Kidney glomerular epithelial cell (primary cell): ENCODE data around the gene NOS1AP.

Source experiments
- DNase-seq: peaks from one replicate; lab custom pipeline; 2025; lab: John Stamatoyannopoulos, UW

Gene NOS1AP

GRCh38 chr1:162385702-162386101 is 316.2 kb downstream of the NOS1AP start:
- DNase-seq, result no peak

GRCh38 chr1:162386292-162387225 is 317.1 kb downstream of the NOS1AP start:
- DNase-seq, result no peak

- DNase-seq, result no peak
These were observed 318.0 kb downstream of the NOS1AP start for GRCh38 chr1:162387226-162388082.

GRCh38 chr1:162388083-162388594 is 318.6 kb downstream of the NOS1AP start:
- DNase-seq, result no peak

GRCh38 chr1:162388615-162389014 is 319.1 kb downstream of the NOS1AP start:
- no peak for DNase-seq

GRCh38 chr1:162389021-162389818 is 319.7 kb downstream of the NOS1AP start:
- DNase-seq, result peak; percentile 80

- no peak for DNase-seq
These were observed 320.5 kb downstream of the NOS1AP start for GRCh38 chr1:162389971-162390370.

- DNase-seq, result no peak
These were observed 321.1 kb downstream of the NOS1AP start for GRCh38 chr1:162390396-162391185.

GRCh38 chr1:162391790-162392563 is 322.5 kb downstream of the NOS1AP start:
- DNase-seq, result peak; percentile 48

- DNase-seq, result no peak
These were observed 326.9 kb downstream of the NOS1AP start for GRCh38 chr1:162396201-162396906.

- DNase-seq, result no peak
These were observed 327.6 kb downstream of the NOS1AP start for GRCh38 chr1:162397039-162397448.

- no peak for DNase-seq
These were observed 328.6 kb downstream of the NOS1AP start for GRCh38 chr1:162397943-162398560.

- no peak for DNase-seq
These were observed 329.6 kb downstream of the NOS1AP start for GRCh38 chr1:162398999-162399580.

GRCh38 chr1:162400790-162401355 is 331.4 kb downstream of the NOS1AP start:
- DNase-seq, result no peak

- DNase-seq, result no peak
These were observed 335.2 kb downstream of the NOS1AP start for GRCh38 chr1:162404550-162405160.

GRCh38 chr1:162405800-162406199 is 336.3 kb downstream of the NOS1AP start:
- DNase-seq, result no peak

- no peak for DNase-seq
These were observed 337.3 kb downstream of the NOS1AP start for GRCh38 chr1:162406811-162407210.

GRCh38 chr1:162407539-162407938 is 338.0 kb downstream of the NOS1AP start:
- DNase-seq, result no peak
